GM21717 (cell line): ENCODE results near the gene AMBRA1.
"Not testable (repeated sequence)": the region's sequence is repeated elsewhere in the genome, so short reads cannot be mapped to it uniquely, and the experiment has no call there.

Experiments used
- ATAC-seq: cut with Tn5 transposase; IDR thresholded peaks from one replicate; pipeline ENCODE4 v1.9.1; 2021; ENCODE audit warnings: mild to moderate bottlenecking, moderate library complexity; ENCODE audit not compliant: unreplicated experiment

The AMBRA1 gene

GRCh38 chr11:46615756-46616155 lies 21.9 kb upstream of the AMBRA1 start:
- no peak for ATAC-seq

- ATAC-seq, result no peak
These were observed 18.5 kb upstream of the AMBRA1 start for GRCh38 chr11:46612326-46612725.

GRCh38 chr11:46611526-46612304 lies 17.9 kb upstream of the AMBRA1 start:
- ATAC-seq, result no peak

- ATAC-seq, result no peak
These were observed 15.6 kb upstream of the AMBRA1 start for GRCh38 chr11:46609386-46609785.

GRCh38 chr11:46607516-46607915 lies 13.7 kb upstream of the AMBRA1 start:
- ATAC-seq, result no peak

GRCh38 chr11:46604796-46605195 lies 11.0 kb upstream of the AMBRA1 start:
- no peak for ATAC-seq

GRCh38 chr11:46603704-46604308 lies 10.0 kb upstream of the AMBRA1 start:
- no peak for ATAC-seq

GRCh38 chr11:46601129-46601528 lies 7.3 kb upstream of the AMBRA1 start:
- no peak for ATAC-seq

- ATAC-seq, result no peak
These were observed 6.6 kb upstream of the AMBRA1 start for GRCh38 chr11:46600194-46600960.

GRCh38 chr11:46599340-46600193 lies 5.7 kb upstream of the AMBRA1 start:
- no peak for ATAC-seq

GRCh38 chr11:46597609-46598219 lies 3.9 kb upstream of the AMBRA1 start:
- ATAC-seq, result no peak

GRCh38 chr11:46597155-46597554 lies 3.3 kb upstream of the AMBRA1 start:
- no peak for ATAC-seq

GRCh38 chr11:46594785-46595184 lies 962 bp upstream of the AMBRA1 start:
- ATAC-seq, result no peak

- ATAC-seq, result no peak
These were observed 514 bp upstream of the AMBRA1 start for GRCh38 chr11:46594374-46594700.

- ATAC-seq, result no peak
These were observed 2.9 kb downstream of the AMBRA1 start for GRCh38 chr11:46590740-46591605.

- ATAC-seq, result no peak
These were observed 4.9 kb downstream of the AMBRA1 start for GRCh38 chr11:46588915-46589314.

GRCh38 chr11:46588131-46588530 lies 5.7 kb downstream of the AMBRA1 start:
- ATAC-seq, result no peak

GRCh38 chr11:46583513-46583912 lies 10.3 kb downstream of the AMBRA1 start:
- ATAC-seq, result not testable (repeated sequence)

- ATAC-seq, result no peak
These were observed 11.2 kb downstream of the AMBRA1 start for GRCh38 chr11:46582588-46582987.

- ATAC-seq, result no peak
These were observed 16.8 kb downstream of the AMBRA1 start for GRCh38 chr11:46577058-46577457.
